ENCODE results near the gene UBE4A.

DNA sequence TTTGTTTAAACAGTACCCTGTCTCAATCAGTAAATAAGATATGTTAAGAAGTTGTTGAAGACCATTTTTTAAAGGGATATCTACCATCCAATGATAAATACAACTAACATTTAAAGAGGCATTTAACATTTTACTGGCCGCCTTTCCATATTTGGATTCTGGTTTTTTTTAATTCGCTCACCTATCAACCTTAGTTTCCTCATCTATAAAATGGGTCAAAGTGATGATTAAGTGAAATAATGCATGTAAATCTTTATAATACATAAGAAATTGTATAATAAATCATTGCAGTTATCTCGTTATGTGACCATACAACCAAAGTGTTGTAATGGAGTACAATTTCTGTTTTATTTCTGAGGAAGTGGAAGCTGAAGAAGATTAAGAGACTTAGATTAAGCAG is 24.3 kb downstream of the UBE4A start:
- TF ChIP-seq, protein P1, sequence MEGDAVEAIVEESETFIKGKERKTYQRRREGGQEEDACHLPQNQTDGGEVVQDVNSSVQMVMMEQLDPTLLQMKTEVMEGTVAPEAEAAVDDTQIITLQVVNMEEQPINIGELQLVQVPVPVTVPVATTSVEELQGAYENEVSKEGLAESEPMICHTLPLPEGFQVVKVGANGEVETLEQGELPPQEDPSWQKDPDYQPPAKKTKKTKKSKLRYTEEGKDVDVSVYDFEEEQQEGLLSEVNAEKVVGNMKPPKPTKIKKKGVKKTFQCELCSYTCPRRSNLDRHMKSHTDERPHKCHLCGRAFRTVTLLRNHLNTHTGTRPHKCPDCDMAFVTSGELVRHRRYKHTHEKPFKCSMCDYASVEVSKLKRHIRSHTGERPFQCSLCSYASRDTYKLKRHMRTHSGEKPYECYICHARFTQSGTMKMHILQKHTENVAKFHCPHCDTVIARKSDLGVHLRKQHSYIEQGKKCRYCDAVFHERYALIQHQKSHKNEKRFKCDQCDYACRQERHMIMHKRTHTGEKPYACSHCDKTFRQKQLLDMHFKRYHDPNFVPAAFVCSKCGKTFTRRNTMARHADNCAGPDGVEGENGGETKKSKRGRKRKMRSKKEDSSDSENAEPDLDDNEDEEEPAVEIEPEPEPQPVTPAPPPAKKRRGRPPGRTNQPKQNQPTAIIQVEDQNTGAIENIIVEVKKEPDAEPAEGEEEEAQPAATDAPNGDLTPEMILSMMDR (IDR thresholded peaks at IDR 0.05; ENCODE audit: low read depth, low read length): no peak
- TF ChIP-seq POLR2A (IDR thresholded peaks at IDR 0.05; ENCODE audit: extremely low read depth, insufficient read length) (no peak), MAX (IDR thresholded peaks at IDR 0.05; ENCODE audit: low read depth, low read length) (no peak), MYC (IDR thresholded peaks at IDR 0.05; ENCODE audit: low read depth, low read length) (no peak)

Measured in NB4 (cell line).